Measurements from ENCODE around the gene KIAA0753.

- TF ChIP-seq EZH2 (IDR thresholded peaks at IDR 0.05; ENCODE audit: insufficient read depth, poor library complexity, severe bottlenecking) (no peak), EZH2phosphoT487 (IDR thresholded peaks at IDR 0.05; ENCODE audit: insufficient read depth, low read depth) (no peak)
Measured at GRCh38 chr17:6541886-6542285, 98.6 kb downstream of the KIAA0753 start.
